ENCODE data around the gene APBA1.

Gene APBA1

GRCh38 chr9:69583645-69584234, 88.4 kb downstream of the APBA1 start:
- Histone ChIP-seq H3K4me3 (ENCODE audit: low read depth in 1 of 2, low read length in 2 of 2) (no peak overlapping the region), H3K9ac (ENCODE audit: low read depth in 1 of 2, low read length in 2 of 2) (no peak overlapping the region), H3K4me1 (ENCODE audit: control insufficient read depth in 1 of 2, insufficient read depth in 2 of 2, low read length in 2 of 2) (peaks cover 19 to 28% of the 10 kb centered on the region in 2 donors), H3K27me3 (ENCODE audit: control insufficient read depth in 1 of 2, insufficient read depth in 2 of 2, low read length in 2 of 2) (no peaks in the 10 kb centered on the region), H3K36me3 (ENCODE audit: control insufficient read depth in 1 of 2, insufficient read depth in 2 of 2, low read length in 2 of 2) (no peaks in the 10 kb centered on the region), H3K9me3 (ENCODE audit: control insufficient read depth in 1 of 2, low read length in 2 of 2) (no peaks in the 10 kb centered on the region), H3K27ac (ENCODE audit: low read depth, low read length) (no peak overlapping the region)

- Histone ChIP-seq H3K27me3 (ENCODE audit: control insufficient read depth in 1 of 2, insufficient read depth in 2 of 2, low read length in 2 of 2) (no peaks in the 10 kb centered on the region), H3K4me1 (ENCODE audit: control insufficient read depth in 1 of 2, insufficient read depth in 2 of 2, low read length in 2 of 2) (peaks cover 19 to 30% of the 10 kb centered on the region in 2 donors), H3K4me3 (ENCODE audit: low read depth in 1 of 2, low read length in 2 of 2) (no peak overlapping the region), H3K9me3 (ENCODE audit: control insufficient read depth in 1 of 2, low read length in 2 of 2) (no peaks in the 10 kb centered on the region), H3K36me3 (ENCODE audit: control insufficient read depth in 1 of 2, insufficient read depth in 2 of 2, low read length in 2 of 2) (no peaks in the 10 kb centered on the region), H3K9ac (ENCODE audit: low read depth in 1 of 2, low read length in 2 of 2) (no peak overlapping the region), H3K27ac (ENCODE audit: low read depth, low read length) (no peak overlapping the region)
Measured at GRCh38 chr9:69582544-69583297, 89.5 kb downstream of the APBA1 start.

GRCh38 chr9:69582018-69582417, 90.2 kb downstream of the APBA1 start:
- H3K36me3 ChIP-seq (ENCODE audit: control insufficient read depth in 1 of 2, insufficient read depth in 2 of 2, low read length in 2 of 2), result no peaks in the 10 kb centered on the region
- H3K4me1 ChIP-seq (ENCODE audit: control insufficient read depth in 1 of 2, insufficient read depth in 2 of 2, low read length in 2 of 2), result peaks cover 19 to 30% of the 10 kb centered on the region in 2 donors
- H3K27me3 ChIP-seq (ENCODE audit: control insufficient read depth in 1 of 2, insufficient read depth in 2 of 2, low read length in 2 of 2), result no peaks in the 10 kb centered on the region
- no peak overlapping the region for H3K4me3 ChIP-seq (ENCODE audit: low read depth in 1 of 2, low read length in 2 of 2)
- no peak overlapping the region for H3K9ac ChIP-seq (ENCODE audit: low read depth in 1 of 2, low read length in 2 of 2)
- no peaks in the 10 kb centered on the region for H3K9me3 ChIP-seq (ENCODE audit: control insufficient read depth in 1 of 2, low read length in 2 of 2)
- H3K27ac ChIP-seq (ENCODE audit: low read depth, low read length), result no peak overlapping the region

GRCh38 chr9:69580582-69581214, 91.5 kb downstream of the APBA1 start:
- Histone ChIP-seq H3K9ac (ENCODE audit: low read depth in 1 of 2, low read length in 2 of 2) (no peak overlapping the region), H3K36me3 (ENCODE audit: control insufficient read depth in 1 of 2, insufficient read depth in 2 of 2, low read length in 2 of 2) (no peaks in the 10 kb centered on the region), H3K9me3 (ENCODE audit: control insufficient read depth in 1 of 2, low read length in 2 of 2) (no peaks in the 10 kb centered on the region), H3K4me3 (ENCODE audit: low read depth in 1 of 2, low read length in 2 of 2) (no peak overlapping the region), H3K27me3 (ENCODE audit: control insufficient read depth in 1 of 2, insufficient read depth in 2 of 2, low read length in 2 of 2) (no peaks in the 10 kb centered on the region), H3K4me1 (ENCODE audit: control insufficient read depth in 1 of 2, insufficient read depth in 2 of 2, low read length in 2 of 2) (peaks cover 19 to 30% of the 10 kb centered on the region in 2 donors), H3K27ac (ENCODE audit: low read depth, low read length) (no peak overlapping the region)

- H3K9ac ChIP-seq (ENCODE audit: low read depth in 1 of 2, low read length in 2 of 2), result no peak overlapping the region
- no peaks in the 10 kb centered on the region for H3K9me3 ChIP-seq (ENCODE audit: control insufficient read depth in 1 of 2, low read length in 2 of 2)
- H3K4me3 ChIP-seq (ENCODE audit: low read depth in 1 of 2, low read length in 2 of 2), result peak overlapping the region; percentile 7 to 11
- no peak overlapping the region for H3K27ac ChIP-seq (ENCODE audit: low read depth, low read length)
- peaks cover 19 to 30% of the 10 kb centered on the region in 2 donors for H3K4me1 ChIP-seq (ENCODE audit: control insufficient read depth in 1 of 2, insufficient read depth in 2 of 2, low read length in 2 of 2)
- no peaks in the 10 kb centered on the region for H3K36me3 ChIP-seq (ENCODE audit: control insufficient read depth in 1 of 2, insufficient read depth in 2 of 2, low read length in 2 of 2)
- no peaks in the 10 kb centered on the region for H3K27me3 ChIP-seq (ENCODE audit: control insufficient read depth in 1 of 2, insufficient read depth in 2 of 2, low read length in 2 of 2)
Measured at GRCh38 chr9:69579760-69580581, 92.2 kb downstream of the APBA1 start.

GRCh38 chr9:69579032-69579758, 93.0 kb downstream of the APBA1 start:
- Histone ChIP-seq H3K9me3 (ENCODE audit: control insufficient read depth in 1 of 2, low read length in 2 of 2) (no peaks in the 10 kb centered on the region), H3K9ac (ENCODE audit: low read depth in 1 of 2, low read length in 2 of 2) (no peak overlapping the region), H3K4me3 (ENCODE audit: low read depth in 1 of 2, low read length in 2 of 2) (no peak overlapping the region), H3K36me3 (ENCODE audit: control insufficient read depth in 1 of 2, insufficient read depth in 2 of 2, low read length in 2 of 2) (no peaks in the 10 kb centered on the region), H3K4me1 (ENCODE audit: control insufficient read depth in 1 of 2, insufficient read depth in 2 of 2, low read length in 2 of 2) (peaks cover 19 to 30% of the 10 kb centered on the region in 2 donors), H3K27me3 (ENCODE audit: control insufficient read depth in 1 of 2, insufficient read depth in 2 of 2, low read length in 2 of 2) (no peaks in the 10 kb centered on the region), H3K27ac (ENCODE audit: low read depth, low read length) (no peak overlapping the region)

- no peaks in the 10 kb centered on the region for H3K36me3 ChIP-seq (ENCODE audit: control insufficient read depth in 1 of 2, insufficient read depth in 2 of 2, low read length in 2 of 2)
Measured at GRCh38 chr9:69578026-69578425, 94.1 kb downstream of the APBA1 start.

GRCh38 chr9:69577123-69577522, 95.0 kb downstream of the APBA1 start:
- no peaks in the 10 kb centered on the region for H3K27me3 ChIP-seq (ENCODE audit: control insufficient read depth in 1 of 2, insufficient read depth in 2 of 2, low read length in 2 of 2)
- no peak overlapping the region for H3K27ac ChIP-seq (ENCODE audit: low read depth, low read length)
- no peaks in the 10 kb centered on the region for H3K36me3 ChIP-seq (ENCODE audit: control insufficient read depth in 1 of 2, insufficient read depth in 2 of 2, low read length in 2 of 2)
- H3K4me1 ChIP-seq (ENCODE audit: control insufficient read depth in 1 of 2, insufficient read depth in 2 of 2, low read length in 2 of 2), result peaks cover 19 to 32% of the 10 kb centered on the region in 2 donors
- no peak overlapping the region for H3K9ac ChIP-seq (ENCODE audit: low read depth in 1 of 2, low read length in 2 of 2)
- no peaks in the 10 kb centered on the region for H3K9me3 ChIP-seq (ENCODE audit: control insufficient read depth in 1 of 2, low read length in 2 of 2)
- no peak overlapping the region for H3K4me3 ChIP-seq (ENCODE audit: low read depth in 1 of 2, low read length in 2 of 2)

More at GRCh38 chr9:69578026-69578425, 94.1 kb downstream of the APBA1 start:
- Histone ChIP-seq H3K4me3 (ENCODE audit: low read depth in 1 of 2, low read length in 2 of 2) (no peak overlapping the region), H3K27ac (ENCODE audit: low read depth, low read length) (no peak overlapping the region), H3K9me3 (ENCODE audit: control insufficient read depth in 1 of 2, low read length in 2 of 2) (no peaks in the 10 kb centered on the region), H3K4me1 (ENCODE audit: control insufficient read depth in 1 of 2, insufficient read depth in 2 of 2, low read length in 2 of 2) (peaks cover 19 to 32% of the 10 kb centered on the region in 2 donors), H3K27me3 (ENCODE audit: control insufficient read depth in 1 of 2, insufficient read depth in 2 of 2, low read length in 2 of 2) (no peaks in the 10 kb centered on the region), H3K9ac (ENCODE audit: low read depth in 1 of 2, low read length in 2 of 2) (no peak overlapping the region)

- Histone ChIP-seq H3K9ac (ENCODE audit: low read depth in 1 of 2, low read length in 2 of 2) (no peak overlapping the region), H3K36me3 (ENCODE audit: control insufficient read depth in 1 of 2, insufficient read depth in 2 of 2, low read length in 2 of 2) (no peaks in the 10 kb centered on the region), H3K27ac (ENCODE audit: low read depth, low read length) (no peak overlapping the region), H3K9me3 (ENCODE audit: control insufficient read depth in 1 of 2, low read length in 2 of 2) (no peaks in the 10 kb centered on the region), H3K4me1 (ENCODE audit: control insufficient read depth in 1 of 2, insufficient read depth in 2 of 2, low read length in 2 of 2) (peaks cover 2 to 14% of the 10 kb centered on the region in 2 donors), H3K27me3 (ENCODE audit: control insufficient read depth in 1 of 2, insufficient read depth in 2 of 2, low read length in 2 of 2) (no peaks in the 10 kb centered on the region), H3K4me3 (ENCODE audit: low read depth in 1 of 2, low read length in 2 of 2) (no peak overlapping the region)
Measured at GRCh38 chr9:69574057-69574456, 98.1 kb downstream of the APBA1 start.
